PC-9 (cell line): ENCODE data around the gene FGF3.

ENCODE experiments used
- CTCF ChIP-seq: fragments of 200-600 bp; sonication (generic); conservative IDR thresholded peaks from 2 replicates; pipeline ENCODE4 v1.6.1; 2017; ENCODE audit warnings: mixed run types, antibody characterized with exemption, mild to moderate bottlenecking, moderate library complexity
- EZH2 ChIP-seq: fragments of 200-600 bp; sonication (generic); IDR thresholded peaks from 2 replicates; pipeline ENCODE4 v1.8.0; 2017; ENCODE audit warnings: antibody characterized with exemption, low read depth

- TF ChIP-seq CTCF (no peak), EZH2 (no peak)
These were observed at the start of gene FGF3 for GRCh38 chr11:69818603-69819441.
